Umbilical cord (tissue), 2 donors: ENCODE results near the gene ADI1. TPM values are rescaled to one million over a fixed set of nuclear protein-coding genes. Genes with fewer than 3 reads are reported as not detected.

Experiments used
- DNase-seq: peaks from one replicate; pipeline ENCODE4 v3.0.0-alpha.2; 2015; ENCODE audit warnings: low spot score
- total RNA-seq: library from RNA; depleted of rRNA; stranded (reverse); fragments of >200 nt; gene quantifications from one replicate; pipeline ENCODE4 v1.2.3, GENCODE V29; 2014; ENCODE audit warnings: low replicate concordance; ENCODE audit not compliant: insufficient read depth

The ADI1 gene
- total RNA-seq, 1 donor from 2014 or later: 30.8 TPM

- no peak for DNase-seq
These were observed 38.3 kb downstream of the ADI1 start for GRCh38 chr2:3481011-3481400.

GRCh38 chr2:3480352-3481010 is 38.9 kb downstream of the ADI1 start:
- no peak for DNase-seq

GRCh38 chr2:3479430-3480320 is 39.7 kb downstream of the ADI1 start:
- no peak for DNase-seq

GRCh38 chr2:3478846-3479385 is 40.4 kb downstream of the ADI1 start:
- DNase-seq: no peak

- no peak for DNase-seq
These were observed 42.4 kb downstream of the ADI1 start for GRCh38 chr2:3476985-3477327.

GRCh38 chr2:3476321-3476984 is 42.9 kb downstream of the ADI1 start:
- no peak for DNase-seq

GRCh38 chr2:3475771-3476170 is 43.6 kb downstream of the ADI1 start:
- no peak for DNase-seq

GRCh38 chr2:3472966-3473365 is 46.4 kb downstream of the ADI1 start:
- peak; percentile 31 for DNase-seq

GRCh38 chr2:3472296-3472695 is 47.0 kb downstream of the ADI1 start:
- no peak for DNase-seq

GRCh38 chr2:3470856-3471737 is 48.2 kb downstream of the ADI1 start:
- DNase-seq: no peak

GRCh38 chr2:3470166-3470651 is 49.1 kb downstream of the ADI1 start:
- no peak for DNase-seq

GRCh38 chr2:3469486-3469885 is 49.8 kb downstream of the ADI1 start:
- DNase-seq: no peak

GRCh38 chr2:3468296-3468988 is 50.9 kb downstream of the ADI1 start:
- DNase-seq: no peak

- no peak for DNase-seq
These were observed 51.7 kb downstream of the ADI1 start for GRCh38 chr2:3467654-3468053.

- no peak for DNase-seq
These were observed 52.4 kb downstream of the ADI1 start for GRCh38 chr2:3466966-3467365.

GRCh38 chr2:3466482-3466863 is 52.9 kb downstream of the ADI1 start:
- DNase-seq: no peak

- DNase-seq: peak; percentile 65
These were observed 53.4 kb downstream of the ADI1 start for GRCh38 chr2:3465844-3466481.

GRCh38 chr2:3465328-3465727 is 54.0 kb downstream of the ADI1 start:
- DNase-seq: no peak

- DNase-seq: no peak
These were observed 54.8 kb downstream of the ADI1 start for GRCh38 chr2:3464401-3465005.

- no peak for DNase-seq
These were observed 55.4 kb downstream of the ADI1 start for GRCh38 chr2:3463944-3464343.
